HG02938 (cell line): ENCODE measurements around the gene MNS1.
"Not testable (repeated sequence)": the region's sequence is repeated elsewhere in the genome, so short reads cannot be mapped to it uniquely, and the experiment has no call there.

Source experiments
- ATAC-seq: cut with Tn5 transposase; IDR thresholded peaks from one replicate; pipeline ENCODE4 v1.9.1; 2021; ENCODE audit warnings: mild to moderate bottlenecking, moderate library complexity; ENCODE audit not compliant: unreplicated experiment

Gene MNS1

GRCh38 chr15:56464893-56465520, at the start of gene MNS1:
TSS of gene MNS1 (minus strand) at chr15:56465137. CDS start at chr15:56464972, 165 bp downstream.
- peak; percentile 98 for ATAC-seq

- peak; percentile 75 for ATAC-seq
Observed at GRCh38 chr15:56496635-56497034, 31.7 kb upstream of the MNS1 start.

- no peak for ATAC-seq
Observed at GRCh38 chr15:56495533-56495932, 30.6 kb upstream of the MNS1 start.

- ATAC-seq = no peak
Observed at GRCh38 chr15:56495053-56495452, 30.1 kb upstream of the MNS1 start.

- ATAC-seq = no peak
Observed at GRCh38 chr15:56492791-56493555, 28.0 kb upstream of the MNS1 start.

- no peak for ATAC-seq
Observed at GRCh38 chr15:56492236-56492635, 27.3 kb upstream of the MNS1 start.

GRCh38 chr15:56491110-56491722, 26.3 kb upstream of the MNS1 start:
- ATAC-seq = no peak

- no peak for ATAC-seq
Observed at GRCh38 chr15:56490461-56490860, 25.5 kb upstream of the MNS1 start.

GRCh38 chr15:56486206-56486605, 21.3 kb upstream of the MNS1 start:
- ATAC-seq = not testable (repeated sequence)

GRCh38 chr15:56485426-56485825, 20.5 kb upstream of the MNS1 start:
- not testable (repeated sequence) for ATAC-seq

GRCh38 chr15:56484287-56484686, 19.4 kb upstream of the MNS1 start:
- no peak for ATAC-seq

- ATAC-seq = no peak
Observed at GRCh38 chr15:56475351-56475750, 10.4 kb upstream of the MNS1 start.

GRCh38 chr15:56473017-56473416, 8.1 kb upstream of the MNS1 start:
- ATAC-seq = no peak

- ATAC-seq = no peak
Observed at GRCh38 chr15:56472278-56472677, 7.3 kb upstream of the MNS1 start.

- no peak for ATAC-seq
Observed at GRCh38 chr15:56471440-56472069, 6.6 kb upstream of the MNS1 start.

GRCh38 chr15:56469483-56469882, 4.5 kb upstream of the MNS1 start:
- no peak for ATAC-seq

GRCh38 chr15:56468401-56468800, 3.5 kb upstream of the MNS1 start:
- ATAC-seq = peak; percentile 36

- ATAC-seq = no peak
Observed at GRCh38 chr15:56467616-56468015, 2.7 kb upstream of the MNS1 start.

- ATAC-seq = no peak
Observed at GRCh38 chr15:56460947-56461346, 4.0 kb downstream of the MNS1 start.

- no peak for ATAC-seq
Observed at GRCh38 chr15:56460071-56460470, 4.9 kb downstream of the MNS1 start.

- ATAC-seq = no peak
Observed at GRCh38 chr15:56459096-56459495, 5.8 kb downstream of the MNS1 start.

- no peak for ATAC-seq
Observed at GRCh38 chr15:56456229-56456628, 8.7 kb downstream of the MNS1 start.
